ENCODE data around the gene SH2D4B.

Gene SH2D4B

GRCh38 chr10:80598084-80598798 lies 60.5 kb downstream of the SH2D4B start:
- DNase-seq, result no peak

GRCh38 chr10:80598951-80599350 lies 61.2 kb downstream of the SH2D4B start:
- DNase-seq, result no peak

DNA sequence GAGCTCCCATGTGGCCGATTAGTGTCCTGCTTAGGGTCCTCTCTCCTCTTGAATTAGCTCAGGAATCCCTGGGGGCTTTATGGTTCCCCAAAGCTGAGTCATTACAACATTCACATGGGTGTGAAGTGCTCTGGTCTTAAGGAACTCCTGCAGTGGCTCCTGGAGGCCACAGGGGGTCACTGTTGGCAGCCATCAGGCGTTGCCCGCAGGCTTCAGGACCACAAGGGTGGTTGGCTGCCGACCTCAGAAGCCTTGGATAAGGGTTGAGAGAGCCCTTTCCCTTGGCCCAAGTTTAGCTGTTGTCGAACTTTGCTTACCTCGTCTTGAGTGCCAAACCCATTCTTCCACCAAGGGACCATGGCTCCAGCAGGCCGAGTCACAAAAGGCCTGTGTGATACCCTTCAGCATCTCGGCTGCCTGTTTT lies 61.7 kb downstream of the SH2D4B start:
- DNase-seq, result peak; percentile 61

GRCh38 chr10:80600256-80600655 lies 62.6 kb downstream of the SH2D4B start:
- DNase-seq, result no peak

DNA sequence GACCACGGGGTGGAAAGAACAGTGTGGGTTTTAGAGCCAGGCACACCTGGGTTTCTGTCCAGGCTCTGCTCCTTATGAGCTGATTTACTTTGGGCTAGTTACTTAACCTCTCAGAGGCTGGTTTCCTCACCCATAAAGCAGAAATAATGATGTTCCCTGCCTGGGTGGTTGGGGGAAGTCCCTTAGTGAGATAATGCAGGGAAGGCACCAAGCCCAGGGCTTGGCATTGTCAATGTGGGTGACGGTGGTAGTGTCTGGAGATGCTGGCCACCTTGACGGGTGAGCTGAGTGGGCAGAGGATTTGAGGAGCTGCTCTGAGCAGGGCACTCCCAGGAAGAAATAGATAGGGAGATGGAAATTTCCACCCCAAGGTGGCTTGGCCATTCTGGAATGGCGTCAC lies 65.2 kb downstream of the SH2D4B start:
- no peak for DNase-seq

DNA sequence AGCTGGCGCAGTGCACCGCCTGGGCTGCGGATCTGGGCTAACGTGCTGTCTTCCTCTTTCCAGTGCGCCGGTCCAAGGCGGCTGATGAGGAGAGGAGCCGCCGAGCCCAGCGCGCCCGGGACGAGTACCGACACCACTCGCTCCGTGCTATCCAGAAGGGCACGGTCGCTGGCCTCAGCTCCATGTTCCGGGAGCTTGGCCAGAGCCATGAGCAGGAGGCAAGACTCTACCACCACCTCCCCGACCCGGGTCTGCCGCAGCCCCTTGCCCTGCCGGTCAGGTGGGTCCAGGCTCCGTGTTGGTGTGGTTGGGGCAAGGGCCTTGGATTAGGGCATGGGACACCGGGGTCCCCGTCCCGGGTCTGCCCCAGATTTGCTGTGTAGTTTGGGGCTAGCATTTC lies 65.8 kb downstream of the SH2D4B start:
- DNase-seq, result no peak

- no peak for DNase-seq
These were observed 71.0 kb downstream of the SH2D4B start for GRCh38 chr10:80608706-80609105.

DNA sequence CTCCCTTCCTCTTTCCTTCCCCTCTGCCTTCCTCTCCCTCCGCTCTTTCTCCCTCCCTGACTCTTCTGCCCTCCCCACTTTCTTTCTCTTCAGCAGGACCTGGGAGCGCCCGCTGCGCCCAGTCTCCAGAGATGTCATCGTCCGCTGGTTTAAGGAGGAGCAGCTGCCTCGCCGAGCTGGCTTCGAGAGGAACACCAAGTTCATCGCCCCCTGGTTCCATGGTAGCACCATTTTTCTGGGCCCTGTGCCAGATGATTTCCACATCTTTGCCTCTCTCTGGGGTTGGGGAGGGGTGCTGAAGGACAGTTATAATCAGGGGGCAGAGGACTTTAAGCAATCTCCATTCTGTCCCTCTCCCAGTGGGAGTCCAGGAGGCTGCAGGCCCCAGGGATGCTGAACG lies 71.6 kb downstream of the SH2D4B start:
- no peak for DNase-seq

GRCh38 chr10:80611481-80612185 lies 73.9 kb downstream of the SH2D4B start:
- DNase-seq, result no peak

- DNase-seq, result no peak
These were observed 74.6 kb downstream of the SH2D4B start for GRCh38 chr10:80612261-80612660.

DNA sequence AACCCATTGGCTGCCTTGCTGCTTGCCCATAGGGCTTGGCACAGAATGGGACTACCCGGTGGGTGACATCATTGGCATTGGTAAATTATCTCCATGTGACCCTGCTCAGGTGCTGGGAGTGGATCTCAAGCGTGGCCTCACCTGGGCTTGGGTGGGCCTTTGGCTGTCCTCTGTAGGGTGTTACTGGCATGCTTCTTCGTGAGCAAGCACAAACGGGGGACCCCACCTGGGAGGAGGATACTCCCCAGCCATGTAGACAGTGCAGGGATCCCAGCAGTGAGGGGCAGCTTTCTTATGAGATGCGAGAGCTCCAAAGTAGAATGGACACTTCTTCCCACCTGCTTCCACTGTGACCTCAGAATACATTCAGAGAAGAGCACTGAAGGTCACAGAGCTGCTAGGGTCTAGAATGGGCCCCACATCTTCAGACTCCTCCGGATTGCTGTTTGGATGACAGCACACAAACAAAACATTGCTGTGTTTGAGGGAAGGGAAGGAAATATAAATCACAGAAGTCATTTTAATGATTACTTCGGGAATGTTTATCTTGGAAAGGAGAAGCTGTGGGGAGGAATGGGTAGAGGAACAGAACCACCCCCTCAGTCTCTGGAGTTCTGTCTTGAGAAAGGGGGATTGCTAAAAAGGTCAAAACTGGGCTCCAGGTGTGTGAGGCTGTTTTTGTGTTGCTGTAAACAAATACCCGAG lies 75.9 kb downstream of the SH2D4B start:
- DNase-seq, result no peak

GRCh38 chr10:80614576-80615416 lies 77.1 kb downstream of the SH2D4B start:
- DNase-seq, result no peak

- no peak for DNase-seq
These were observed 80.1 kb downstream of the SH2D4B start for GRCh38 chr10:80617807-80618206.

- DNase-seq, result no peak
These were observed 81.3 kb downstream of the SH2D4B start for GRCh38 chr10:80619036-80619435.

DNA sequence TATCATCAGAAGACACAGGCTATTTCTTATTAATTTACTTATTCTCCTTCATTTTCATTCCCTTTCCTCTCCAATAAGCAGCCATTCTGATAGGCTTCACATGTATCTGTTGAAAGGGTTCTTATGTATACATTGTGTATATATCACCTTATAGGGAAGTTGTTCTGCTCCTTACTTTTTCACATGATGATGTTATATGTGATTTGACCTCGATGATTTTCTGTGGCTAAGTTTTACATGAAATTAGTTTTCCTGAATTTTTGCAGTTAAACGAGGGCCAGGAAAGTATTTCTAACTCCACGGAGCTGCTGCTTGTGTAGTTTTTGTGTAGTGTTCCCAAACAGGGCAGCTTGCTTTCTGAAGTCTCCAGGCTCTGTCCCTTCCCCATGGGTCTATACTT lies 84.5 kb downstream of the SH2D4B start:
- no peak for DNase-seq

- no peak for DNase-seq
These were observed 92.6 kb downstream of the SH2D4B start for GRCh38 chr10:80630324-80630723.

- no peak for DNase-seq
These were observed 95.0 kb downstream of the SH2D4B start for GRCh38 chr10:80632742-80633141.

DNA sequence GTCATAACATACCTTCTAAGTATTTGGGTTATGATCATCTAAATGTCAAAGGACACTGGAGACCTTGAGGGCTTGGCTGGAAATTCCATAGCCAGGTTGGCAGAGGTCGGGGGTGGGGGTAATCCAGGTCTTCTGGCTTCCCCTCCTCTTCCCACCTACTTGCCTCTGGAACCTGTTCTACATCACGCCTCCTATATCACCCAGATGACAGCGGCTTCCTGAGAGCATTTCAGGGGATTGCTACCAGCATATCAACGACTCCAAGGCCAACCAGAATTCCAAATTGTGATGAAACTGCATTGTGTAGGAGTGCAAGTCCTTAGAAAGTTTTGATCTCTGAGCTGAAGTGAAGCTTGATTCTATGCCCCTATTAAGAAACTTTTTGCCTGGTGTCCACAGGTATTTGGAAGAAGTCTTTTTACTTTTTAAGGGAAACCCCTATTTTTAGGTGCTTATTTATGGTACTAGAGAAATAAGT lies 95.7 kb downstream of the SH2D4B start:
- no peak for DNase-seq

DNA sequence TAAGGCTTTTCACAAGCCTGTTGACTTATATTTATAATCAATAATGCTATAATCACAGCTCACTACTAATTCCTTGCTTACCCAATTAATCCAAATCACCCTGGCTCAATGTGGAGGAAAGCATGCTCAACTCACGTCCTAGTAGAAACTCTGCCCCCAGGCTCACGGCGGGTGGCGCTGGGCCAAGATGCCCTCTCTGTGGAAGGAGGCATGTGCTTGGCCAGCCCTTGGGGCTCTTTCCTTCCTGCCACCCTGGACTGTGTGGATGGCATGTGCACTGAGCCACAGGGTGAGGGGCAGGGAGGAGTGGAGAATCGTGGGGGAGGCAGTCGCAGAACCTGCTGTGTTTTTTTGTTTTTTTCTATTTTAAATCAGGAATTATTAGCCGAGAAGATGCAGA lies 96.2 kb downstream of the SH2D4B start:
- no peak for DNase-seq

DNA sequence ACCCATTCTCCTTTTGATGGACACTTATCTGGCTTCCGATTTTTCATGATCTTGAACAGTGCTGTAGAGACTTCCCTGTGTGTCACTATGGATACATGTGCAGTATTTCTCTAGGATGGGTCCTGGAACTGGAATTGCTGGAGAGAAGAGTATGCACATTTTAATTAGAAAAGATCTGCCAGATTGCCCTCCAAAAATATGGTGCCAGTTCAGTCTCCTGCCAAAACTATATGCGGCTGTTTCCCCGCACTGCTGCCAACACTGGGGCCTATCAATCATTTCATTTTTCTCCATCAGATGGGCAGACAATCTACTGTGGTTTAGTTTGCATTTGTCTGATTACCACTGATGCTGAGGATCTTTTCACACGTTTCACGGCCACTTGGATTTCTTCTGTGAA lies 105.0 kb downstream of the SH2D4B start:
- no peak for DNase-seq

GRCh38 chr10:80646366-80646765 lies 108.7 kb downstream of the SH2D4B start:
- no peak for DNase-seq

- no peak for DNase-seq
These were observed 109.6 kb downstream of the SH2D4B start for GRCh38 chr10:80647173-80647833.
